Suprapubic skin (tissue), 4 donors: ENCODE results near the gene HLF. TPM values are rescaled to one million over a fixed set of nuclear protein-coding genes. Genes with fewer than 3 reads are reported as not detected.

Experiments used
- DNase-seq, 2 donors: peaks; one replicate each; pipeline ENCODE4 v3.0.0-alpha.2; 2019; ENCODE audit warnings: low spot score in 2 of 2
- H3K27ac ChIP-seq: fragments of 200-600 bp; sonication (generic); one replicate; pipeline ENCODE4 v1.5.1; 2019
- H3K27me3 ChIP-seq: fragments of 200-600 bp; sonication (generic); one replicate; pipeline ENCODE4 v1.5.1; 2019
- H3K36me3 ChIP-seq: fragments of 200-600 bp; sonication (generic); one replicate; pipeline ENCODE4 v1.5.1; 2019
- H3K4me1 ChIP-seq: fragments of 200-600 bp; sonication (generic); one replicate; pipeline ENCODE4 v1.5.1; 2019
- H3K4me3 ChIP-seq: fragments of 200-600 bp; sonication (generic); one replicate; pipeline ENCODE4 v1.5.1; 2019; ENCODE audit warnings: mild to moderate bottlenecking
- H3K9me3 ChIP-seq: fragments of 200-600 bp; sonication (generic); one replicate; pipeline ENCODE4 v1.5.1; 2019
- EP300 ChIP-seq: sonication (generic); formaldehyde crosslinking; IDR thresholded peaks from one replicate; pipeline ENCODE4 v1.6.1; 2017; ENCODE audit warnings: antibody characterized with exemption
- POLR2A ChIP-seq, 2 donors: fragments of 450-650 bp; IDR thresholded peaks; one replicate each; pipeline ENCODE4 v1.6.1; 2017; ENCODE audit warnings: antibody characterized with exemption in 2 of 2, mild to moderate bottlenecking in 2 of 2, moderate library complexity in 2 of 2
- POLR2AphosphoS5 ChIP-seq, 3 donors: sonication (generic); formaldehyde crosslinking; IDR thresholded peaks; one replicate each; pipeline ENCODE4 v1.6.1; 2017; ENCODE audit warnings: antibody characterized with exemption in 3 of 3
- WGBS: methylation state at CpG from one replicate; pipeline ENCODE4 v1.1.5; 2018; 5-methylcytosine and 5-hydroxymethylcytosine counted together
- total RNA-seq, 4 donors: library from RNA; depleted of rRNA; stranded (reverse); fragments of >200 nt; gene quantifications; one replicate each; pipeline ENCODE4 v1.1.0, GENCODE V29; 2016
- TF ChIP-seq, protein P1 (sequence below), 2 donors: fragments of 200-600 bp in 1 of 2; fragments of 450-650 bp in 1 of 2; sonication (generic) in 1 of 2; IDR thresholded peaks; one replicate each; pipeline ENCODE4 v1.5.1; 2016 to 2019; ENCODE audit warnings: antibody characterized with exemption in 2 of 2, mild to moderate bottlenecking in 1 of 2, moderate library complexity in 1 of 2

HLF gene
- total RNA-seq, 4 donors from 2014 or later, result 26.2 to 41.8 (median 36.5) TPM

DNA sequence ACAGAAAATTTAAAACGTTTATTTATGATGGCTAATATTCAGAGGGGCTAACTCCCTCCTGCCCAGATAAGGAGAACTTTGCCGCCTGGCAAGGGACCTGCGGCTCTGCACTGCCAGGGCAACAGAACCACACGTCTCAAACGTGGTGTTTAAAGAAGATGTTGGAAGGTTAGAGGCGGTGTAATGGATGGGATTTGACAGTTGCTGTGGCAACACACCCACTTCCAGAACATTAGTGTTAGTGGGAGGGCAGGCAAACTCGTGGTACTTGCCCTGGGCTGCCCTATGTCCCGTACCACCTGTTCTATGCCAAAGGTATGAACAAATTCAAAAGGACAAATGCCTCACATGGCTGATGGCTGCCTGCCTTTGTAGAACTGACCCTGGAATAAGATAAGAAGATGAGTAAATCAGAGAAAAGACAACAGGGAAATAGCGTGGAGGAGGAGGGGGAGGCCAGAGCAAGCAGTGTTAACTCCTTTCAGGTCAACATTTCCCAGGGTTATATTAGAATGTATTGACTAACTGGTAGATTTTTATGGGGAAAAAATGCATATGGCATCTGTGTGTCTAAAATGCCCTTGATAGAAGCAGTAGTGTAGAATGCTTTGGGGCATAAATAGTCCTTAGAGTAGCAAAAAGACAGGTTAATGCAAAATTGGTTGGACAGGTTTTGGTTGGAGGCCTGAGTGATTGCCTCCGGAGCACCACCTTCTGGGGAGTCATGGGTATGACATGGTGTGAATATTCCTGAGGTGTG is 30.8 kb downstream of the HLF start:
- Histone ChIP-seq H3K36me3 (peaks cover 8% of the 10 kb centered on the region), H3K9me3 (no peaks in the 10 kb centered on the region), H3K27me3 (no peaks in the 10 kb centered on the region), H3K27ac (no peak overlapping the region), H3K4me1 (peaks cover 8% of the 10 kb centered on the region), H3K4me3 (no peak overlapping the region)
- WGBS, result 52% methylated on average over 10 of the region's 10 CpGs
- DNase-seq, result no peak
- TF ChIP-seq EP300 (peak; percentile 62), POLR2AphosphoS5 (IDR thresholded peaks at IDR 0.05) (no peak), POLR2A (IDR thresholded peaks at IDR 0.05) (no peak)
- TF ChIP-seq, protein P1, sequence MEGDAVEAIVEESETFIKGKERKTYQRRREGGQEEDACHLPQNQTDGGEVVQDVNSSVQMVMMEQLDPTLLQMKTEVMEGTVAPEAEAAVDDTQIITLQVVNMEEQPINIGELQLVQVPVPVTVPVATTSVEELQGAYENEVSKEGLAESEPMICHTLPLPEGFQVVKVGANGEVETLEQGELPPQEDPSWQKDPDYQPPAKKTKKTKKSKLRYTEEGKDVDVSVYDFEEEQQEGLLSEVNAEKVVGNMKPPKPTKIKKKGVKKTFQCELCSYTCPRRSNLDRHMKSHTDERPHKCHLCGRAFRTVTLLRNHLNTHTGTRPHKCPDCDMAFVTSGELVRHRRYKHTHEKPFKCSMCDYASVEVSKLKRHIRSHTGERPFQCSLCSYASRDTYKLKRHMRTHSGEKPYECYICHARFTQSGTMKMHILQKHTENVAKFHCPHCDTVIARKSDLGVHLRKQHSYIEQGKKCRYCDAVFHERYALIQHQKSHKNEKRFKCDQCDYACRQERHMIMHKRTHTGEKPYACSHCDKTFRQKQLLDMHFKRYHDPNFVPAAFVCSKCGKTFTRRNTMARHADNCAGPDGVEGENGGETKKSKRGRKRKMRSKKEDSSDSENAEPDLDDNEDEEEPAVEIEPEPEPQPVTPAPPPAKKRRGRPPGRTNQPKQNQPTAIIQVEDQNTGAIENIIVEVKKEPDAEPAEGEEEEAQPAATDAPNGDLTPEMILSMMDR (IDR thresholded peaks at IDR 0.05), result peak; percentile 81 to 88

- TF ChIP-seq POLR2AphosphoS5 (IDR thresholded peaks at IDR 0.05) (no peak), EP300 (no peak), POLR2A (IDR thresholded peaks at IDR 0.05) (no peak)
- TF ChIP-seq, protein P1 (IDR thresholded peaks at IDR 0.05), result no peak
- H3K27ac ChIP-seq, result no peak overlapping the region
- 51% methylated on average over 6 of the region's 6 CpGs for WGBS
Observed at GRCh38 chr17:55296171-55296695, 31.5 kb downstream of the HLF start.

GRCh38 chr17:55296699-55297098 is 31.9 kb downstream of the HLF start:
- Histone ChIP-seq H3K27me3 (no peaks in the 10 kb centered on the region), H3K27ac (no peak overlapping the region), H3K4me3 (no peak overlapping the region), H3K36me3 (peaks cover 8% of the 10 kb centered on the region), H3K9me3 (no peaks in the 10 kb centered on the region), H3K4me1 (peaks cover 8% of the 10 kb centered on the region)
- WGBS, result 100% methylated on average over 1 of the region's 1 CpG
- no peak for TF ChIP-seq POLR2AphosphoS5 (IDR thresholded peaks at IDR 0.05)
- TF ChIP-seq, protein P1 (IDR thresholded peaks at IDR 0.05), result no peak
- TF ChIP-seq POLR2A (IDR thresholded peaks at IDR 0.05), result no peak
- no peak for TF ChIP-seq EP300
- no peak for DNase-seq

More at GRCh38 chr17:55296171-55296695, 31.5 kb downstream of the HLF start:
- no peak overlapping the region for H3K4me3 ChIP-seq
- peaks cover 8% of the 10 kb centered on the region for H3K4me1 ChIP-seq
- no peaks in the 10 kb centered on the region for H3K9me3 ChIP-seq
- H3K27me3 ChIP-seq, result no peaks in the 10 kb centered on the region
- H3K36me3 ChIP-seq, result peaks cover 8% of the 10 kb centered on the region
- no peak for DNase-seq

GRCh38 chr17:55298111-55298730 is 33.5 kb downstream of the HLF start:
- 87% methylated on average over 3 of the region's 3 CpGs for WGBS
- Histone ChIP-seq H3K27ac (no peak overlapping the region), H3K36me3 (peaks cover 7% of the 10 kb centered on the region), H3K4me3 (no peak overlapping the region), H3K9me3 (no peaks in the 10 kb centered on the region), H3K27me3 (no peaks in the 10 kb centered on the region), H3K4me1 (peaks cover 8% of the 10 kb centered on the region)
- no peak for TF ChIP-seq POLR2A (IDR thresholded peaks at IDR 0.05)
- TF ChIP-seq EP300, result no peak
- TF ChIP-seq, protein P1 (IDR thresholded peaks at IDR 0.05), result no peak
- no peak for TF ChIP-seq POLR2AphosphoS5 (IDR thresholded peaks at IDR 0.05)
- DNase-seq, result no peak
